A673 (cell line): Measurements from ENCODE around the gene CDK13. TPM values are rescaled to one million over a fixed set of nuclear protein-coding genes. Genes with fewer than 3 reads are reported as not detected.
"Not testable (repeated sequence)": the region's sequence is repeated elsewhere in the genome, so short reads cannot be mapped to it uniquely, and the experiment has no call there.

Experiments used
- BruUV-seq: library from RNA; stranded (reverse); fragments of 400-500 nt; replicated peaks from 2 replicates; lab custom pipeline; 2021; lab: Mats Ljungman, UMichigan
- CTCF ChIA-PET: fragments of 300-600 bp; sonication (Branson Sonifier 250); formaldehyde crosslinking; loops from one replicate; lab custom pipeline; 2022; ENCODE audit warnings: antibody characterized with exemption; lab: Charles Lee
- POLR2A ChIA-PET: fragments of 300-600 bp; sonication (Branson Sonifier 250); formaldehyde crosslinking; loops from one replicate; lab custom pipeline; 2022; ENCODE audit warnings: antibody characterized with exemption; ENCODE audit not compliant: low non-redundant PET; lab: Charles Lee
- DNase-seq: peaks from one replicate; pipeline ENCODE4 v3.0.0-alpha.2; 2015; ENCODE audit warnings: low spot score
- H3K27ac ChIP-seq: fragments of 200-600 bp; sonication (generic); 2 replicates; pipeline ENCODE4 v1.5.1; 2016; ENCODE audit warnings: mixed run types, low read depth, mild to moderate bottlenecking, mixed read lengths, antibody characterized with exemption, low read length; ENCODE audit not compliant: poor library complexity, severe bottlenecking
- H3K27me3 ChIP-seq: fragments of 200-600 bp; sonication (generic); replicated peaks from 2 replicates; pipeline ENCODE4 v1.6.1; 2017; ENCODE audit warnings: mixed run types, low read depth, mild to moderate bottlenecking, mixed read lengths, antibody characterized with exemption, low read length; ENCODE audit not compliant: insufficient read depth, poor library complexity
- H3K36me3 ChIP-seq: fragments of 200-600 bp; sonication (generic); 2 replicates; pipeline ENCODE4 v1.6.1; 2016; ENCODE audit warnings: mixed run types, mild to moderate bottlenecking, mixed read lengths, antibody characterized with exemption, low read length; ENCODE audit not compliant: insufficient read depth, poor library complexity, severe bottlenecking
- H3K4me1 ChIP-seq: fragments of 200-600 bp; sonication (generic); 2 replicates; pipeline ENCODE4 v1.6.1; 2017; ENCODE audit warnings: mixed run types, mild to moderate bottlenecking, mixed read lengths, antibody characterized with exemption, low read length; ENCODE audit not compliant: insufficient read depth, poor library complexity, severe bottlenecking
- H3K4me3 ChIP-seq: fragments of 200-600 bp; sonication (generic); 2 replicates; pipeline ENCODE4 v1.5.1; 2016; ENCODE audit warnings: low read depth, mixed run types, mild to moderate bottlenecking, mixed read lengths, low read length; ENCODE audit not compliant: poor library complexity, severe bottlenecking
- H3K9me3 ChIP-seq: fragments of 200-600 bp; sonication (generic); 2 replicates; pipeline ENCODE4 v1.6.1; 2016; ENCODE audit warnings: mixed run types, low read depth, mild to moderate bottlenecking, mixed read lengths, antibody characterized with exemption, low read length; ENCODE audit not compliant: poor library complexity, severe bottlenecking
- EZH2 ChIP-seq: fragments of 200-600 bp; sonication (generic); IDR thresholded peaks from 2 replicates; pipeline ENCODE4 v1.6.1; 2017; ENCODE audit warnings: borderline replicate concordance, low read depth, mild to moderate bottlenecking, mixed read lengths, antibody characterized with exemption, low read length; ENCODE audit not compliant: poor library complexity, severe bottlenecking
- intact Hi-C: fragments of 100-400 bp; cut with micrococcal nuclease; formaldehyde crosslinking; loops from one replicate; pipeline ENCODE4 v1.10.0; 2022; ENCODE audit not compliant: unreplicated experiment
- total RNA-seq: library from RNA; stranded (reverse); gene quantifications from 2 replicates; pipeline ENCODE4 v1.2.3, GENCODE V29; 2021
- TF ChIP-seq, protein P1 (sequence below): fragments of 300-800, 200-600 bp; sonication (generic); conservative IDR thresholded peaks from 2 replicates; pipeline ENCODE4 v1.5.1; 2017; ENCODE audit warnings: low read depth, mild to moderate bottlenecking, antibody characterized with exemption, low read length, moderate library complexity, mixed read lengths

The CDK13 gene
- total RNA-seq, 1 experiment from 2014 or later: 56.6 TPM

DNA sequence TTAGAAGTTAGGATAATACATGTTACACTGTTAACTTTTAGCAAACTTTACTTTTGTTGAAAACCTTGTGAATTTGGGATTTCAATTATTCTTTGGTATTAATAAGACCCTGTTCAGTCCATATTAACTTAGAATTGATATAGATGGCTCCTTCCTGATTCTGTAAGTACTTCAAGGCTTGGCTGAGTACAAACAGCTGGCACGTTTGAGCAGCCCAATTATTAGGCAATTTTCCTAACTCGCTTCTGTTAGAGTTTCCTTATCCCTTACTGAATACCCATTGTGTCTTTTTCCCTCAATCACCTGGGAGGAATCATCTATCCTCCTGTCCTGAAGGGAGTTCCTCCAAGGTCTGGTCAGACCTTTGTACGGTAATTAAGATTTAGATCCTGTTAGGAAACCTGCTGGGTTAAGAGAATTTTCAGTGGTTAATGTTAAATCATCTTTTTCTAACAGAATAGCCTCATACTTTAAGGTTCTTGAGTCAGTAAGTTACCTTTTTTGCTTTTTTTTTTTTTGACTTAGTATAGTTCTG lies 195.6 kb downstream of the CDK13 start:
- POLR2A ChIA-PET, H3K9me3 ChIP-seq, H3K4me3 ChIP-seq, DNase-seq, intact Hi-C loops, BruUV-seq, H3K27me3 ChIP-seq, H3K27ac ChIP-seq, CTCF ChIA-PET, H3K4me1 ChIP-seq, H3K36me3 ChIP-seq: not testable (repeated sequence)

DNA sequence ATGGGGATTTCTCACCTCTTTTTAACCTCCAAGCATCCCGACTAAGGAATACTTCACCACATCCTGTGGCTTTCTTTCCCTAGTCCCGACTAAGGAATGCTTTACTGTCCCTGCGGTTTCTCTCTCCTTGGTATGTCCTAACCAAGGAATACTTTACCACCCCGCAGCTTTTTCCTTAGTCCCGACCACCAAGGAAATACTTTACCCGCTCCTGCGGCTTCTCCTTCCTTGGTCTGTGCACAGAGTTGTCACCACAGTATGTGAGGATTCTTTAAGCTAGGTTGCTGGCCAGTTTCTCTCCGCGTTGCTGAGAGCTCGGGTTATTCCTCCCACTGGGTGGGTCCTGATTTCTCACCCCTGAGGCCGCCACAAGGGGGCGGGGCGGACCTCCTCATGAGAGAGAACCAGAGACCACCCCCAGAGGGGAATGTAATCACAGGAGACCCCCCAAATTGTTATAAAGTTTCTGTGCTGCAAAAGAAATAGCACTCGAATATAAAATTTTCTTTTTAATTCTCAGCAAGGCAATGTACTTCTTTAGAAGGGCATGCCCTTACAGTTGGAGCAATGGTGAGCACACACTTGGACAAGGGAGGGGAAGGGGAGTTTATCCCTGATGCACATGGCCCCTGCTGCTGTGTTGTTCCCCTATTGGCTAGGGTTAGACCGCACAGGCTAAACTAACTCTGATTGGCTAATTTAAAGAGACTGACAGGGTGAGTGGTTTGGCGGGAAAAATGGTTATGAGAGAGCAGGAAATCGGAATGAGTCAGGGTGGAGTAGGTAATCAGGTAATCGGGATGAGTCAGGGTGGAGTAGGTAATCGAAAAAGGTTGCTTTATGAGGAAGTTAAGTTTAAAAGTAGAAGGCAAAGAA lies 197.6 kb downstream of the CDK13 start:
- no peak for DNase-seq
- ChIA-PET POLR2A (no interaction called here), CTCF (no interaction called here)
- H3K27me3 ChIP-seq: no peaks in the 10 kb centered on the region
- H3K36me3 ChIP-seq: no peaks in the 10 kb centered on the region
- H3K9me3 ChIP-seq: no peaks in the 10 kb centered on the region
- intact Hi-C loops: no loop called here
- H3K4me3 ChIP-seq: no peak overlapping the region
- no TSS peak for BruUV-seq
- no peaks in the 10 kb centered on the region for H3K4me1 ChIP-seq
- H3K27ac ChIP-seq: no peak overlapping the region
- TF ChIP-seq, protein P1, sequence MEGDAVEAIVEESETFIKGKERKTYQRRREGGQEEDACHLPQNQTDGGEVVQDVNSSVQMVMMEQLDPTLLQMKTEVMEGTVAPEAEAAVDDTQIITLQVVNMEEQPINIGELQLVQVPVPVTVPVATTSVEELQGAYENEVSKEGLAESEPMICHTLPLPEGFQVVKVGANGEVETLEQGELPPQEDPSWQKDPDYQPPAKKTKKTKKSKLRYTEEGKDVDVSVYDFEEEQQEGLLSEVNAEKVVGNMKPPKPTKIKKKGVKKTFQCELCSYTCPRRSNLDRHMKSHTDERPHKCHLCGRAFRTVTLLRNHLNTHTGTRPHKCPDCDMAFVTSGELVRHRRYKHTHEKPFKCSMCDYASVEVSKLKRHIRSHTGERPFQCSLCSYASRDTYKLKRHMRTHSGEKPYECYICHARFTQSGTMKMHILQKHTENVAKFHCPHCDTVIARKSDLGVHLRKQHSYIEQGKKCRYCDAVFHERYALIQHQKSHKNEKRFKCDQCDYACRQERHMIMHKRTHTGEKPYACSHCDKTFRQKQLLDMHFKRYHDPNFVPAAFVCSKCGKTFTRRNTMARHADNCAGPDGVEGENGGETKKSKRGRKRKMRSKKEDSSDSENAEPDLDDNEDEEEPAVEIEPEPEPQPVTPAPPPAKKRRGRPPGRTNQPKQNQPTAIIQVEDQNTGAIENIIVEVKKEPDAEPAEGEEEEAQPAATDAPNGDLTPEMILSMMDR: no peak
- no peak for TF ChIP-seq EZH2

DNA sequence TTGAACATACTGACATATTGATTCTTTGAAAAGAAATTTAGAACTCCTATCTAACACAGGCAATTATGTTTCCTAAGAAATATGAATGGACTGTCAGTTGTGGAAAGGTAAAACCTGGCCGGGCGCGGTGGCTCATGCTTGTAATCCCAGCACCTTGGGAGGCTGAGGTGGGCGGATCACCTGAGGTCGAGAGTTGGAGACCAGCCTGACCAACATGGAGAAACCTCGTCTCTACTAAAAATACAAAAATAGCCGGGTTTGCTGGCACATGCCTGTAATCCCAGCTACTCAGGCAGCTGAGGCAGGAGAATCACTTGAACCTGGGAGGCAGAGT lies 198.2 kb downstream of the CDK13 start:
- H3K4me1 ChIP-seq, DNase-seq, H3K4me3 ChIP-seq, H3K9me3 ChIP-seq, CTCF ChIA-PET, POLR2A ChIA-PET, H3K36me3 ChIP-seq, H3K27ac ChIP-seq, H3K27me3 ChIP-seq, intact Hi-C loops, BruUV-seq: not testable (repeated sequence)

DNA sequence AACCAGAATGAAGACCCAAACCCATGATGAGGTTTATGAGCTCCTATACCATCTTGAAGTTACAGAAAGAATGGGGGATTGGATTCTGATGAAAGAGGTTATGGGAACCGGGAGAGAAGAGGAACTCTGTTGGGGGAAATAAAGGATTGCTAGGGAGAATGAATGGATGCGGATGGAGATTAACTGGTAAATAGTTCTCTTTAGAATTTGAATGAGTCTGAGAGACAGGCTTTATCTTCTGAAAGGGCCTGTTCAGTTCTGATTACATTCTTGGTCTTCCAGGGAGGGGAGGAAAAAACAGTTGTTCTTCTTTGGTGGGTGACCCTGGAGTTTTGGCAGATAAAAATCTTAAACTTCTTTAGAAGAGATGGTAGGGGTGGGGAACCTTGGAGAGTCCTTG lies 198.6 kb downstream of the CDK13 start:
- no peaks in the 10 kb centered on the region for H3K9me3 ChIP-seq
- H3K4me1 ChIP-seq: no peaks in the 10 kb centered on the region
- ChIA-PET CTCF (no interaction called here), POLR2A (no interaction called here)
- intact Hi-C loops: no loop called here
- no TSS peak for BruUV-seq
- no peaks in the 10 kb centered on the region for H3K36me3 ChIP-seq
- H3K4me3 ChIP-seq: no peak overlapping the region
- H3K27me3 ChIP-seq: no peaks in the 10 kb centered on the region
- H3K27ac ChIP-seq: no peak overlapping the region
- DNase-seq: no peak
- no peak for TF ChIP-seq EZH2
- TF ChIP-seq, protein P1: no peak

Other genes starting within 250 kb of the CDK13 start
- gene MPLKIP, start 184.4 kb downstream of the CDK13 start, total RNA-seq: 43.8 and 49.0 TPM in 2 replicates
- gene SUGCT, start 184.7 kb downstream of the CDK13 start, total RNA-seq: 1.5 and 2.5 TPM in 2 replicates